ENCODE measurements around the gene EFNA4. TPM values are rescaled to one million over a fixed set of nuclear protein-coding genes. Genes with fewer than 3 reads are reported as not detected.
A peak's percentile ranks its signal among the peaks of the same experiment; 100 is the strongest.

Gene EFNA4
- total RNA-seq, 1 experiment from 2014 or later: 45.0 TPM

GRCh38 chr1:155072531-155073289 lies 9.2 kb downstream of the EFNA4 start:
- DNase-seq (ENCODE audit: low spot score): no peak

GRCh38 chr1:155073377-155074242 lies 10.1 kb downstream of the EFNA4 start:
- no peak for DNase-seq (ENCODE audit: low spot score)

- no peak for DNase-seq (ENCODE audit: low spot score)
Observed at GRCh38 chr1:155075535-155075934, 12.0 kb downstream of the EFNA4 start.

GRCh38 chr1:155076371-155076770 lies 12.8 kb downstream of the EFNA4 start:
- no peak for DNase-seq (ENCODE audit: low spot score)

- DNase-seq (ENCODE audit: low spot score): peak; percentile 31
Observed at GRCh38 chr1:155077346-155077745, 13.8 kb downstream of the EFNA4 start.

DNA sequence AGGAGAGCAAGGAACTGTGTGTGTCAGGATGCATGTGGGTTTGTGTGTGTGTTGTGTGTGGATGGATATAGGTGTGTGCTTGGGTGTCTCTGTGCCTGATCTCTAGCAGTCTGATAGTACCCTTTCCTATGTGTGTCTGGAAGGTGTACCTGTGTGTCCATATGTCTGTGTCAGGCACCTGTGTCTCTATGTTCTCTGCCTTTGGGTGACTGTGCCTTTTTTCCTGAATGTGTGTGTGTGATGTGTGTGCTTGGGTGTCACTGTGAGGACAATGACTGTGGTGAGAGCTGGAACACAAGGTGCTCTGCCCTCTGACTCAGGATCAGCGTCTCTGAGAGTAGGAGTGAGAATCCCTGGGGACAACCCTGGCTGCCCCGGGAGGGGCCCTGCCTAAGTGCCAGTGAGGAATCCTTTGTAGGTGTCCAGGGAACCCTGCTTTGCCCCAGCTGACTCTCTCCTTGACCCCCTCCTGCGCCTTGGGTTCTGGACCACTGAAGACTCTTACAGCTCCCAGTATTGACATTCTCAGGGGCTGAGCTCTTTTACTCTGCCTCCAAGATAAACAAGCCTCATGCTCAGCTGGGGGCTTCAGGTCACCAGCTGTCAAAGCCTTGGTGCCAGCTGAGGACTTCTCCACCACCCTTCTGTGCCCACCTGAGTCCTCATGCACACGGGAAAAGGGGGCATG lies 14.4 kb downstream of the EFNA4 start:
- peak; percentile 45 for DNase-seq (ENCODE audit: low spot score)

- DNase-seq (ENCODE audit: low spot score): peak; percentile 60
Observed at GRCh38 chr1:155078469-155079209, 15.1 kb downstream of the EFNA4 start, which contains the start of gene EFNA3. EFNA3 (plus strand) TSS chr1:155078837; CDS start chr1:155078942, 105 bp downstream.

- no peak for DNase-seq (ENCODE audit: low spot score)
Observed at GRCh38 chr1:155079210-155079486, 15.6 kb downstream of the EFNA4 start.

GRCh38 chr1:155079487-155080311 lies 16.2 kb downstream of the EFNA4 start:
- DNase-seq (ENCODE audit: low spot score): no peak

GRCh38 chr1:155080312-155081228 lies 17.0 kb downstream of the EFNA4 start:
- no peak for DNase-seq (ENCODE audit: low spot score)

GRCh38 chr1:155081472-155082300 lies 18.1 kb downstream of the EFNA4 start:
- no peak for DNase-seq (ENCODE audit: low spot score)

GRCh38 chr1:155082301-155083051 lies 18.9 kb downstream of the EFNA4 start:
- no peak for DNase-seq (ENCODE audit: low spot score)

- DNase-seq (ENCODE audit: low spot score): peak; percentile 63
Observed at GRCh38 chr1:155083052-155083541, 19.6 kb downstream of the EFNA4 start.

GRCh38 chr1:155083865-155084721 lies 20.6 kb downstream of the EFNA4 start:
- DNase-seq (ENCODE audit: low spot score): peak; percentile 62

GRCh38 chr1:155084722-155085503 lies 21.4 kb downstream of the EFNA4 start:
- peak; percentile 95 for DNase-seq (ENCODE audit: low spot score)

All from HT-29 (cell line).